Endothelial cell of umbilical vein (primary cell): ENCODE measurements around the gene LMTK3.

Source experiments
- EZH2 ChIP-seq: IDR thresholded peaks from 2 replicates; pipeline ENCODE4 v1.6.1; 2012; ENCODE audit warnings: borderline replicate concordance, low read depth, mild to moderate bottlenecking, moderate library complexity, low read length, inconsistent platforms; ENCODE audit not compliant: severe bottlenecking
- MYC ChIP-seq: IDR thresholded peaks from one replicate; pipeline ENCODE4 v1.6.1; 2011; ENCODE audit warnings: mild to moderate bottlenecking, low read depth, low read length
- POLR2A ChIP-seq: IDR thresholded peaks from 2 replicates; pipeline ENCODE4 v1.6.1; 2012; ENCODE audit warnings: low read depth, mild to moderate bottlenecking, control low read depth, low read length
- TF ChIP-seq, protein P1 (sequence below), 2 donors: IDR thresholded peaks; 1 replicate in 1 of 2; 2 replicates in 1 of 2; pipeline ENCODE4 v1.5.1; 2011; ENCODE audit warnings: low read length in 2 of 2, mild to moderate bottlenecking in 2 of 2, moderate library complexity in 2 of 2, control low read depth in 1 of 2, inconsistent platforms in 1 of 2, low read depth in 1 of 2; ENCODE audit not compliant: insufficient read depth in 1 of 2; ENCODE audit errors: extremely low read depth in 1 of 2
- TF ChIP-seq, protein P2 (sequence below): IDR thresholded peaks from 2 replicates; pipeline ENCODE4 v1.6.1; 2011; ENCODE audit not compliant: insufficient read depth, insufficient read length

DNA sequence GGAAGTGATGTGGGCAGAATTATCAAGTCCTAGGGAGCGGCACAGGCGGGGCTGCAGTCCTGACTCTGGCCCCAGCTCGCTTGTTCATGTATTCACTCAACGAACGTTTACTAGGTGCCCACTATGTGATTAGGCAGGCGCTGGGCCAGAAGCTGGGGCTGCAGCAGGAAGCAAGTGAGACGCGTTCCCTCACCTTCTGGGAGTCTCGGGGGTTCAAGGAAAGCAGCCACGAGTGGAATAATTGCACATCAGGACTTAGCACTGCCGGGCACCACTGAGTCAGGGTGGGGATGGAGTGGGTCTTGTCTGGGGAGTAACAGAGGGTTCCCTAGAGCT is 2.5 kb upstream of the LMTK3 start:
- TF ChIP-seq POLR2A, result no peak
- TF ChIP-seq, protein P1, sequence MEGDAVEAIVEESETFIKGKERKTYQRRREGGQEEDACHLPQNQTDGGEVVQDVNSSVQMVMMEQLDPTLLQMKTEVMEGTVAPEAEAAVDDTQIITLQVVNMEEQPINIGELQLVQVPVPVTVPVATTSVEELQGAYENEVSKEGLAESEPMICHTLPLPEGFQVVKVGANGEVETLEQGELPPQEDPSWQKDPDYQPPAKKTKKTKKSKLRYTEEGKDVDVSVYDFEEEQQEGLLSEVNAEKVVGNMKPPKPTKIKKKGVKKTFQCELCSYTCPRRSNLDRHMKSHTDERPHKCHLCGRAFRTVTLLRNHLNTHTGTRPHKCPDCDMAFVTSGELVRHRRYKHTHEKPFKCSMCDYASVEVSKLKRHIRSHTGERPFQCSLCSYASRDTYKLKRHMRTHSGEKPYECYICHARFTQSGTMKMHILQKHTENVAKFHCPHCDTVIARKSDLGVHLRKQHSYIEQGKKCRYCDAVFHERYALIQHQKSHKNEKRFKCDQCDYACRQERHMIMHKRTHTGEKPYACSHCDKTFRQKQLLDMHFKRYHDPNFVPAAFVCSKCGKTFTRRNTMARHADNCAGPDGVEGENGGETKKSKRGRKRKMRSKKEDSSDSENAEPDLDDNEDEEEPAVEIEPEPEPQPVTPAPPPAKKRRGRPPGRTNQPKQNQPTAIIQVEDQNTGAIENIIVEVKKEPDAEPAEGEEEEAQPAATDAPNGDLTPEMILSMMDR (IDR thresholded peaks at IDR 0.05; ENCODE audit: extremely low read depth in 1 of 2, insufficient read depth in 1 of 2, low read depth in 1 of 2, low read length in 2 of 2), result no peak
- TF ChIP-seq EZH2, result no peak
- TF ChIP-seq, protein P2, sequence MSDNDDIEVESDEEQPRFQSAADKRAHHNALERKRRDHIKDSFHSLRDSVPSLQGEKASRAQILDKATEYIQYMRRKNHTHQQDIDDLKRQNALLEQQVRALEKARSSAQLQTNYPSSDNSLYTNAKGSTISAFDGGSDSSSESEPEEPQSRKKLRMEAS, result no peak
- TF ChIP-seq MYC, result no peak
